ENCODE data around the gene KCTD4.
"Not testable (repeated sequence)": the region's sequence is repeated elsewhere in the genome, so short reads cannot be mapped to it uniquely, and the experiment has no call there.

The KCTD4 gene

GRCh38 chr13:45200701-45201232 lies at the start of gene KCTD4:
TSS of gene KCTD4 (minus strand) at chr13:45201045. CDS start at chr13:45194567, 6,478 bp downstream.
- no peaks in the 10 kb centered on the region for H3K27me3 Mint-ChIP-seq
- H3K36me3 Mint-ChIP-seq (ENCODE audit: insufficient read depth): peaks cover 1% of the 10 kb centered on the region
- H3K4me3 Mint-ChIP-seq: no peak within 1 kb of the TSS
- H3K9me3 Mint-ChIP-seq: no peaks in the 10 kb centered on the region
- H3K4me1 Mint-ChIP-seq: peaks cover 9% of the 10 kb centered on the region
- H3K27ac Mint-ChIP-seq (ENCODE audit: low read depth): no peak within 1 kb of the TSS
- DNase-seq (ENCODE audit: low spot score in 2 of 2) (no peak), ATAC-seq (replicated peaks; ENCODE audit: extremely low read depth, poor library complexity, severe bottlenecking) (no peak)

DNA sequence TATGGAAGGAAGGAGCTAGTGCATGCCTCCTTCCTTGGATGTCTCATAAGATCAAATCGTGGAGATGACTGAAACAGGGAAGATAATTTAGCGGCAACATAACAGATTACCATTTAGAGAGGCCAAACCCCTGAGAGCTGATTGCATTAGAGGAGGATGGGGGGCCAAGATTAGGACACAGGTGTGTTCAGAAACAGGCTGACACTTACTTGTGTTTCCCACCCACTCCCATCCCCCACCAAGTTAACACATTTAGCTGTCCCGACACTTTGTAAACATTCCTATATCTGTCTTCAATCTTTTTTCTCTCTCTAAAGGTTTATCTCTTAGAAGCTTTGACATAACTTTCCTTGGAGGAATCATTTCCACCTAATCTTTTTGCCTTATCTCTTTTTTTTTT lies 48.8 kb upstream of the KCTD4 start:
- ATAC-seq (replicated peaks; ENCODE audit: extremely low read depth, poor library complexity, severe bottlenecking) (no peak), DNase-seq (ENCODE audit: low spot score in 2 of 2) (no peak)
- Mint-ChIP-seq H3K9me3 (no peaks in the 10 kb centered on the region), H3K4me1 (peaks cover 8% of the 10 kb centered on the region), H3K27ac (ENCODE audit: low read depth) (no peak overlapping the region), H3K36me3 (ENCODE audit: insufficient read depth) (peaks cover 8% of the 10 kb centered on the region), H3K4me3 (no peak overlapping the region), H3K27me3 (no peaks in the 10 kb centered on the region)

GRCh38 chr13:45244736-45245135 lies 43.9 kb upstream of the KCTD4 start:
- H3K36me3 Mint-ChIP-seq (ENCODE audit: insufficient read depth); ATAC-seq (replicated peaks; ENCODE audit: extremely low read depth, poor library complexity, severe bottlenecking); H3K9me3 Mint-ChIP-seq; H3K4me3 Mint-ChIP-seq; H3K27ac Mint-ChIP-seq (ENCODE audit: low read depth); DNase-seq (ENCODE audit: low spot score in 2 of 2); H3K27me3 Mint-ChIP-seq; H3K4me1 Mint-ChIP-seq: not testable (repeated sequence)

- Mint-ChIP-seq H3K4me1 (peaks cover 12% of the 10 kb centered on the region), H3K27ac (ENCODE audit: low read depth) (no peak overlapping the region), H3K4me3 (no peak overlapping the region), H3K27me3 (no peaks in the 10 kb centered on the region), H3K9me3 (no peaks in the 10 kb centered on the region), H3K36me3 (ENCODE audit: insufficient read depth) (peaks cover 2% of the 10 kb centered on the region)
- no peak for ATAC-seq (replicated peaks; ENCODE audit: extremely low read depth, poor library complexity, severe bottlenecking)
- DNase-seq (ENCODE audit: low spot score in 2 of 2): no peak
These were observed 42.2 kb upstream of the KCTD4 start for GRCh38 chr13:45243077-45243476.

GRCh38 chr13:45242524-45242923 lies 41.7 kb upstream of the KCTD4 start:
- no peaks in the 10 kb centered on the region for H3K27me3 Mint-ChIP-seq
- DNase-seq (ENCODE audit: low spot score in 2 of 2): no peak
- H3K27ac Mint-ChIP-seq (ENCODE audit: low read depth): no peak overlapping the region
- H3K9me3 Mint-ChIP-seq: no peaks in the 10 kb centered on the region
- peaks cover 2% of the 10 kb centered on the region for H3K36me3 Mint-ChIP-seq (ENCODE audit: insufficient read depth)
- H3K4me3 Mint-ChIP-seq: no peak overlapping the region
- peaks cover 12% of the 10 kb centered on the region for H3K4me1 Mint-ChIP-seq
- ATAC-seq (replicated peaks; ENCODE audit: extremely low read depth, poor library complexity, severe bottlenecking): no peak

GRCh38 chr13:45242070-45242469 lies 41.2 kb upstream of the KCTD4 start:
- Mint-ChIP-seq H3K36me3 (ENCODE audit: insufficient read depth) (peaks cover 2% of the 10 kb centered on the region), H3K27me3 (no peaks in the 10 kb centered on the region), H3K27ac (ENCODE audit: low read depth) (no peak overlapping the region), H3K4me1 (peaks cover 12% of the 10 kb centered on the region), H3K9me3 (no peaks in the 10 kb centered on the region), H3K4me3 (no peak overlapping the region)
- no peak for ATAC-seq (replicated peaks; ENCODE audit: extremely low read depth, poor library complexity, severe bottlenecking)
- no peak for DNase-seq (ENCODE audit: low spot score in 2 of 2)

DNA sequence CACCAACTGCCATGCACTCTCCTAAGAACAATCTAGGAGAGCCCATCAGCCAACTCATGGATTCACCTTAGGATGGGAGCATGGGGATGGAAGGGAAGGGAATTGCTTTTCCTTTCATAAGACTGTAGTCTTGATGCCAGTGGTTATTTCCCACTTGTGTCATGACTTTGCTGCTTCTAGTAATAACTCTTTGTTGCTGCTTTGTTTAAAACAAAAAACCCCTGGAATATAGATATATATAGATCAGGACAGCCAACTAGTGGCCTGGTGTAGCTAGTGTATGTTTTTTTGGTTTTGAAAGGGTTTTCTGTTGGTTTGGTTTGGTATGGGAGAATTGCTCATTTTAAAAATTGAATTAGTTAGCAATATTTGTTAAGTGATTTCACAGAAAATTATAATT lies 39.3 kb upstream of the KCTD4 start:
- Mint-ChIP-seq H3K27me3 (no peaks in the 10 kb centered on the region), H3K27ac (ENCODE audit: low read depth) (no peak overlapping the region), H3K4me3 (no peak overlapping the region), H3K9me3 (no peaks in the 10 kb centered on the region), H3K36me3 (ENCODE audit: insufficient read depth) (peaks cover 2% of the 10 kb centered on the region), H3K4me1 (peaks cover 12% of the 10 kb centered on the region)
- DNase-seq (ENCODE audit: low spot score in 2 of 2) (no peak), ATAC-seq (replicated peaks; ENCODE audit: extremely low read depth, poor library complexity, severe bottlenecking) (no peak)

DNA sequence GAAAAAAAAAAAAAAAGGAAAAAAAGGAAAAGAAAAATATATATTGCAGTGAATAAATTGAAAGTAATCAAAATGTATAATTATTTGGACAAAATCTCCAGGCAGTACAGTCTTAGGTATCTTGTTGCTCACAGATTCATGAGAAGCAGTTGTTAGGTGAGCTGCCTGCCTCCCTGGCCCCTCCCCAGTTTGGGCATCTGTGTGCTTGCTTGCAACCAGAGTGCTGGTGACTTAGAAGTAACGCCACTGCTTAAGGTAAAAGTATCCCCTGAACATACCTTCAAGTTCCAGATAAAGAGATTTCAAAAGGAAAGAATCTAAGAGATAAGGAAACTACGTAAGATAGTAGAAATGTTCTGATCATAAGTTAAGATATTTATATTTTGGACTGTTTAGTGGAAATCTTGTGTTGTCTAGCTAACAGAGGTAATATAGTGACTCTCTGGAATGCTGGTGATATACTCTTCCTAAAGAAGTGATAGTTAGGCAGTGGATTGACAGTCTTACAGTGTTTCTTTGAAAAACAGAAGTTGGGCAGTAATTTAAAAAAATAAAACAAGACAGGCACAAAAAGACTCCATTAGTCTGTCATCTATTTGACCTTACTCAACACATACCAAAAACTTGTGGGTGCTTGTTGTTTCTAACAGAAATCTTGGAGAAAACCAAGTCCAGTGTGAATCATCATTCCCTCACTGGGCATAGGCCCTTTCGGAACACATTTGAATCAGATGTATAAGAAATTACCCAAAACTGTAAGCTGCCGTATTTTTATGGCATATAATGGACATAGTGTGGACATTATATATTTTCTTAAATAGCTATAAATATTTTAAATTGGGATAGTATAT lies 38.3 kb upstream of the KCTD4 start:
- no peak overlapping the region for H3K27ac Mint-ChIP-seq (ENCODE audit: low read depth)
- peaks cover 2% of the 10 kb centered on the region for H3K36me3 Mint-ChIP-seq (ENCODE audit: insufficient read depth)
- no peaks in the 10 kb centered on the region for H3K27me3 Mint-ChIP-seq
- H3K4me1 Mint-ChIP-seq: peaks cover 12% of the 10 kb centered on the region
- no peaks in the 10 kb centered on the region for H3K9me3 Mint-ChIP-seq
- ATAC-seq (replicated peaks; ENCODE audit: extremely low read depth, poor library complexity, severe bottlenecking) (no peak), DNase-seq (ENCODE audit: low spot score in 2 of 2) (no peak)
- H3K4me3 Mint-ChIP-seq: no peak overlapping the region

DNA sequence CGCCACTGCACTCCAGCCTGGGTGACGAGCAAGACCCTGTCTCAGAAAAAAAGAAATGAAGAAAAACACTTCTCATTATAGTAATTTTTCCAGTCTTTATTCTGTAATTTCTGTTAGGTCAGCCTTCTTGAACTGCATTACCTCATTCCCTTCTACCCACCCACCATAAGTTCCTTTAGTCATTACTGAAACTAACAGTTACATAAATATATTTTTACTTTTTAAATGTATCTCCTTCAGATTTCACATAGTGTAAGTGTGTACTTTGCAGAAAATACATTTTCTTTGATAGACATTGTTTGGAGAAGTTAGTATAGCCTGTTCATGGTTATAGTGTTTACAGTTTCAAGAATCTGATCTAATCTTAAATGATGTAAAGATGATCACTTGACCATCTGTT lies 31.7 kb upstream of the KCTD4 start:
- Mint-ChIP-seq H3K27me3 (no peaks in the 10 kb centered on the region), H3K36me3 (ENCODE audit: insufficient read depth) (no peaks in the 10 kb centered on the region), H3K9me3 (no peaks in the 10 kb centered on the region), H3K27ac (ENCODE audit: low read depth) (no peak overlapping the region), H3K4me3 (no peak overlapping the region), H3K4me1 (peaks cover 7% of the 10 kb centered on the region)
- no peak for DNase-seq (ENCODE audit: low spot score in 2 of 2)
- no peak for ATAC-seq (replicated peaks; ENCODE audit: extremely low read depth, poor library complexity, severe bottlenecking)

- Mint-ChIP-seq H3K9me3 (no peaks in the 10 kb centered on the region), H3K4me3 (no peak overlapping the region), H3K36me3 (ENCODE audit: insufficient read depth) (no peaks in the 10 kb centered on the region), H3K27ac (ENCODE audit: low read depth) (no peak overlapping the region), H3K27me3 (no peaks in the 10 kb centered on the region), H3K4me1 (peaks cover 7% of the 10 kb centered on the region)
- no peak for ATAC-seq (replicated peaks; ENCODE audit: extremely low read depth, poor library complexity, severe bottlenecking)
- DNase-seq (ENCODE audit: low spot score in 2 of 2): no peak
These were observed 30.9 kb upstream of the KCTD4 start for GRCh38 chr13:45231722-45232121.

GRCh38 chr13:45231305-45231704 lies 30.5 kb upstream of the KCTD4 start:
- Mint-ChIP-seq H3K4me1 (peaks cover 7% of the 10 kb centered on the region), H3K9me3 (no peaks in the 10 kb centered on the region), H3K36me3 (ENCODE audit: insufficient read depth) (no peaks in the 10 kb centered on the region), H3K27ac (ENCODE audit: low read depth) (no peak overlapping the region), H3K27me3 (no peaks in the 10 kb centered on the region), H3K4me3 (no peak overlapping the region)
- ATAC-seq (replicated peaks; ENCODE audit: extremely low read depth, poor library complexity, severe bottlenecking) (no peak), DNase-seq (ENCODE audit: low spot score in 2 of 2) (no peak)

GRCh38 chr13:45229172-45229571 lies 28.3 kb upstream of the KCTD4 start:
- H3K27me3 Mint-ChIP-seq: no peaks in the 10 kb centered on the region
- H3K4me3 Mint-ChIP-seq: no peak overlapping the region
- DNase-seq (ENCODE audit: low spot score in 2 of 2): no peak
- H3K9me3 Mint-ChIP-seq: no peaks in the 10 kb centered on the region
- H3K36me3 Mint-ChIP-seq (ENCODE audit: insufficient read depth): no peaks in the 10 kb centered on the region
- H3K27ac Mint-ChIP-seq (ENCODE audit: low read depth): no peak overlapping the region
- peaks cover 7% of the 10 kb centered on the region for H3K4me1 Mint-ChIP-seq
- no peak for ATAC-seq (replicated peaks; ENCODE audit: extremely low read depth, poor library complexity, severe bottlenecking)

DNA sequence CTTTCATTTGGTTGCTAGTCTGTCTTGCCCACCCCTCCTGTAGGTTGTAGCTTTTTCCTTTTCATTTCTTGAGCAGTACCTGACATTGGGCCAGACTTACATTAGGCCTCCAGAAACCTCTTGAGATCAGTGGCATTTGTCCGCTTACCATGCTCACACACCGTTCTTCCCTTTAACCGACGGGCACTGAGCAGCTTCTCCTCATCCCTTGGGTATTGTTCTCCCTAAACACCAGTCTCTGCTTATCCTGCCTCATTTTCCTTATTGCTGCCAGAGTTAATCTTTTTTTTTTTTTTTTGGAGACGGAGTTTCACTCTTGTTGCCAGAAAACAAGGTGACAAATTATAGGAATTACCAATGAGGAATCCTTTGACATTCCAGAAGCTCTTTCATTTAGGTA lies 27.2 kb upstream of the KCTD4 start:
- Mint-ChIP-seq H3K4me3 (no peak overlapping the region), H3K36me3 (ENCODE audit: insufficient read depth) (no peaks in the 10 kb centered on the region), H3K27me3 (no peaks in the 10 kb centered on the region), H3K27ac (ENCODE audit: low read depth) (no peak overlapping the region), H3K9me3 (no peaks in the 10 kb centered on the region), H3K4me1 (peaks cover 7% of the 10 kb centered on the region)
- DNase-seq (ENCODE audit: low spot score in 2 of 2) (no peak), ATAC-seq (replicated peaks; ENCODE audit: extremely low read depth, poor library complexity, severe bottlenecking) (no peak)
